HepG2 (cell line): Measurements from ENCODE around the gene AP4M1. TPM values are rescaled to one million over a fixed set of nuclear protein-coding genes. Genes with fewer than 3 reads are reported as not detected.
A peak's percentile ranks its signal among the peaks of the same experiment; 100 is the strongest.

Experiments used
- ARNTL ChIP-seq: sonication (generic); formaldehyde crosslinking; IDR thresholded peaks from 2 replicates; pipeline ENCODE4 v1.4.0; 2020; ENCODE audit warnings: mild to moderate bottlenecking, missing genetic modification reagents
- DBP ChIP-seq: sonication (generic); formaldehyde crosslinking; IDR thresholded peaks from 2 replicates; pipeline ENCODE4 v1.4.0; 2020; ENCODE audit warnings: missing genetic modification reagents; ENCODE audit errors: not compliant biosample characterization
- E2F1 ChIP-seq: sonication (generic); formaldehyde crosslinking; IDR thresholded peaks from 2 replicates; pipeline ENCODE4 v1.5.0; 2020; ENCODE audit warnings: missing genetic modification reagents
- IRF1 ChIP-seq: sonication (generic); formaldehyde crosslinking; IDR thresholded peaks from 2 replicates; pipeline ENCODE4 v1.4.0; 2020; ENCODE audit warnings: low read depth, mild to moderate bottlenecking, missing genetic modification reagents
- KLF6 ChIP-seq: IDR thresholded peaks from 2 replicates; pipeline ENCODE4 v1.8.0; 2016; ENCODE audit warnings: missing biosample characterization, missing genetic modification reagents
- PHB2 ChIP-seq: fragments of 450-650 bp; IDR thresholded peaks from 2 replicates; pipeline ENCODE4 v1.6.1; 2018; ENCODE audit not compliant: partially characterized antibody
- TBL1XR1 ChIP-seq: fragments of 150-350 bp; IDR thresholded peaks from 2 replicates; pipeline ENCODE4 v1.6.1; 2014; ENCODE audit warnings: borderline replicate concordance, low read length; ENCODE audit not compliant: partially characterized antibody
- YEATS4 ChIP-seq: sonication (generic); formaldehyde crosslinking; IDR thresholded peaks from 2 replicates; pipeline ENCODE4 v1.4.0; 2020; ENCODE audit warnings: missing genetic modification reagents, borderline replicate concordance
- ZGPAT ChIP-seq: IDR thresholded peaks from 2 replicates; pipeline ENCODE4 v1.6.1; 2016; ENCODE audit warnings: mild to moderate bottlenecking
- ZNF224 ChIP-seq: sonication (generic); formaldehyde crosslinking; IDR thresholded peaks from 2 replicates; pipeline ENCODE4 v1.5.0; 2020; ENCODE audit warnings: mild to moderate bottlenecking, missing genetic modification reagents
- ZNF329 ChIP-seq: sonication (generic); formaldehyde crosslinking; IDR thresholded peaks from 2 replicates; pipeline ENCODE4 v1.9.0; 2021; ENCODE audit warnings: low read depth, mild to moderate bottlenecking, missing genetic modification reagents
- ZNF441 ChIP-seq: sonication (generic); formaldehyde crosslinking; IDR thresholded peaks from 2 replicates; pipeline ENCODE4 v1.7.0; 2021; ENCODE audit warnings: missing genetic modification reagents, borderline replicate concordance
- ZNF549 ChIP-seq: sonication (generic); formaldehyde crosslinking; IDR thresholded peaks from 2 replicates; pipeline ENCODE4 v1.5.0; 2020; ENCODE audit warnings: missing genetic modification reagents
- ZNF563 ChIP-seq: sonication (generic); formaldehyde crosslinking; IDR thresholded peaks from 2 replicates; pipeline ENCODE4 v1.8.0; 2022; ENCODE audit warnings: mild to moderate bottlenecking, moderate library complexity, missing genetic modification reagents
- ZZZ3 ChIP-seq: sonication (generic); formaldehyde crosslinking; IDR thresholded peaks from 2 replicates; pipeline ENCODE4 v1.4.0; 2020; ENCODE audit warnings: missing genetic modification reagents, mild to moderate bottlenecking, borderline replicate concordance
- polyA plus RNA-seq, 8 experiments: library from polyadenylated mRNA; depleted of rRNA in 3 of 8; stranded (reverse) in 7 of 8; unstranded in 1 of 8; fragments of >200 nt; fragmentation: Illumina TruSeq in 4 of 8; extraction: Trizol in 4 of 8; gene quantifications; 2 replicates each; pipeline versions ENCODE4 v1.2.1 to v1.2.3, GENCODE V29; 2011 to 2016; ENCODE audit warnings: low read depth in 4 of 8, missing spikeins in 1 of 8, mixed read lengths in 1 of 8; ENCODE audit not compliant: insufficient read depth in 1 of 8
- total RNA-seq, 5 experiments: library from RNA; depleted of rRNA; stranded (reverse); fragments of >200 nt; fragmentation: Illumina TruSeq; extraction: Trizol; gene quantifications; 2 replicates each; pipeline ENCODE4 v1.2.3, GENCODE V29; 2016; ENCODE audit warnings: low read depth in 1 of 5
- TF ChIP-seq, protein P1 (sequence below): sonication (generic); formaldehyde crosslinking; IDR thresholded peaks from 2 replicates; pipeline ENCODE4 v1.4.0; 2020; ENCODE audit warnings: missing genetic modification reagents, borderline replicate concordance
- TF ChIP-seq, protein P2 (sequence below): sonication (generic); formaldehyde crosslinking; IDR thresholded peaks from 2 replicates; pipeline ENCODE4 v1.4.0; 2020; ENCODE audit warnings: mild to moderate bottlenecking, missing genetic modification reagents

AP4M1 gene
- total and polyA plus RNA-seq, 2 of the 13 experiments (the other 11 are each of a cell fraction or from before 2014, with no cell fraction given): 6.3 to 9.7 TPM

DNA sequence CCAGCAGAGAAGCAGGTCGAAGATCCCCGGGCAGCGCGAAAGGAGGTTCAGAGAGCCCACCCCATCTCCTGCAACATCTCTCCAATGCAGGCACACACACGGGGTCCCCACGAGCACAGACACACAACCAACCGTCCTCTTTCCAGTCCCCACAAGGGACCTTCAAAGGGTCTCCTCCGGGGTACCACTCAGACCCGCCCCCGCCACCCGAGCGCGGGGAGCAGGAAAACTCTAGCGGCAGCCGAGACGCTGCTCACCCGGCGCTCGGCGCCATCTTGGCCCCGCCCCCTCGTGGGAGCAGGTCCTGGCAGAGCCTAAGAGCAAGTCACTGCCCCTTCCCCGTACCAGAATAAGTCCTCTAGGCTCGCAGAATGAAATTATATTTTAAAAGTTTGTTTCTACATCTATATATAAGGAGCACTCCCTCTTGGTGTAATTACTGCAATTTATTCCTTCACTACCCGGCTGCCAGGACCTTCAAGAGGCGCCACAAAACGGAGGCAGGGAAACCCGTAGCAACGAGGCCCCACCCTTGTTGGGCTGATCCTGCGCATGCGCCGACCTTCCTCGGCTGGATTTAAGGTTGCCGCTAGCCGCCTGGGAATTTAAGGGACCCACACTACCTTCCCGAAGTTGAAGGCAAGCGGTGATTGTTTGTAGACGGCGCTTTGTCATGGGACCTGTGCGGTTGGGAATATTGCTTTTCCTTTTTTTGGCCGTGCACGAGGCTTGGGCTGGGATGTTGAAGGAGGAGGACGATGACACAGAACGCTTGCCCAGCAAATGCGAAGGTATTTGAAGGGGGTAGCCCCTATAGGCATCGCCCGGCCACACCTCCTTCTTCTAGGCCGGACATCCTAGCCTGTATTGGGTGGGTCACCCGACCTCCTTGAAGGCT is 17.9 kb downstream of the AP4M1 start, which contains the start of the genes CNPY4 and TAF6 (continued):
- no peak for TF ChIP-seq ZZZ3 (CRISPR knock-in tag)
- TF ChIP-seq, protein P1, sequence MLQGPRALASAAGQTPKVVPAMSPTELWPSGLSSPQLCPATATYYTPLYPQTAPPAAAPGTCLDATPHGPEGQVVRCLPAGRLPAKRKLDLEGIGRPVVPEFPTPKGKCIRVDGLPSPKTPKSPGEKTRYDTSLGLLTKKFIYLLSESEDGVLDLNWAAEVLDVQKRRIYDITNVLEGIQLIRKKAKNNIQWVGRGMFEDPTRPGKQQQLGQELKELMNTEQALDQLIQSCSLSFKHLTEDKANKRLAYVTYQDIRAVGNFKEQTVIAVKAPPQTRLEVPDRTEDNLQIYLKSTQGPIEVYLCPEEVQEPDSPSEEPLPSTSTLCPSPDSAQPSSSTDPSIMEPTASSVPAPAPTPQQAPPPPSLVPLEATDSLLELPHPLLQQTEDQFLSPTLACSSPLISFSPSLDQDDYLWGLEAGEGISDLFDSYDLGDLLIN: peak; percentile 81; the same call in 1 of the 2 replicates
- peak; percentile 64; the same call in 1 of the 2 replicates for TF ChIP-seq ZNF224
- TF ChIP-seq ARNTL (CRISPR knock-in tag): peak; percentile 40; the same call in 1 of the 2 replicates
- peak; percentile 83 for TF ChIP-seq YEATS4 (CRISPR knock-in tag)
- TF ChIP-seq ZGPAT (CRISPR knock-in tag): peak; percentile 67
- TF ChIP-seq ZNF441 (CRISPR knock-in tag): peak; percentile 100
- peak; percentile 42 for TF ChIP-seq TBL1XR1
- 0 out of 2 replicates have a peak, but pooled peaks have one; percentile 37 for TF ChIP-seq ZNF549 (CRISPR knock-in tag)
- TF ChIP-seq ZNF563 (CRISPR knock-in tag): no peak; the same call in 1 of the 2 replicates
- TF ChIP-seq IRF1: no peak
- no peak for TF ChIP-seq PHB2
- TF ChIP-seq E2F1 (CRISPR knock-in tag): peak; percentile 89
- TF ChIP-seq, protein P2, sequence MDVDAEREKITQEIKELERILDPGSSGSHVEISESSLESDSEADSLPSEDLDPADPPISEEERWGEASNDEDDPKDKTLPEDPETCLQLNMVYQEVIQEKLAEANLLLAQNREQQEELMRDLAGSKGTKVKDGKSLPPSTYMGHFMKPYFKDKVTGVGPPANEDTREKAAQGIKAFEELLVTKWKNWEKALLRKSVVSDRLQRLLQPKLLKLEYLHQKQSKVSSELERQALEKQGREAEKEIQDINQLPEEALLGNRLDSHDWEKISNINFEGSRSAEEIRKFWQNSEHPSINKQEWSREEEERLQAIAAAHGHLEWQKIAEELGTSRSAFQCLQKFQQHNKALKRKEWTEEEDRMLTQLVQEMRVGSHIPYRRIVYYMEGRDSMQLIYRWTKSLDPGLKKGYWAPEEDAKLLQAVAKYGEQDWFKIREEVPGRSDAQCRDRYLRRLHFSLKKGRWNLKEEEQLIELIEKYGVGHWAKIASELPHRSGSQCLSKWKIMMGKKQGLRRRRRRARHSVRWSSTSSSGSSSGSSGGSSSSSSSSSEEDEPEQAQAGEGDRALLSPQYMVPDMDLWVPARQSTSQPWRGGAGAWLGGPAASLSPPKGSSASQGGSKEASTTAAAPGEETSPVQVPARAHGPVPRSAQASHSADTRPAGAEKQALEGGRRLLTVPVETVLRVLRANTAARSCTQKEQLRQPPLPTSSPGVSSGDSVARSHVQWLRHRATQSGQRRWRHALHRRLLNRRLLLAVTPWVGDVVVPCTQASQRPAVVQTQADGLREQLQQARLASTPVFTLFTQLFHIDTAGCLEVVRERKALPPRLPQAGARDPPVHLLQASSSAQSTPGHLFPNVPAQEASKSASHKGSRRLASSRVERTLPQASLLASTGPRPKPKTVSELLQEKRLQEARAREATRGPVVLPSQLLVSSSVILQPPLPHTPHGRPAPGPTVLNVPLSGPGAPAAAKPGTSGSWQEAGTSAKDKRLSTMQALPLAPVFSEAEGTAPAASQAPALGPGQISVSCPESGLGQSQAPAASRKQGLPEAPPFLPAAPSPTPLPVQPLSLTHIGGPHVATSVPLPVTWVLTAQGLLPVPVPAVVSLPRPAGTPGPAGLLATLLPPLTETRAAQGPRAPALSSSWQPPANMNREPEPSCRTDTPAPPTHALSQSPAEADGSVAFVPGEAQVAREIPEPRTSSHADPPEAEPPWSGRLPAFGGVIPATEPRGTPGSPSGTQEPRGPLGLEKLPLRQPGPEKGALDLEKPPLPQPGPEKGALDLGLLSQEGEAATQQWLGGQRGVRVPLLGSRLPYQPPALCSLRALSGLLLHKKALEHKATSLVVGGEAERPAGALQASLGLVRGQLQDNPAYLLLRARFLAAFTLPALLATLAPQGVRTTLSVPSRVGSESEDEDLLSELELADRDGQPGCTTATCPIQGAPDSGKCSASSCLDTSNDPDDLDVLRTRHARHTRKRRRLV (CRISPR knock-in tag): peak; percentile 67; the same call in 1 of the 2 replicates
- no peak for TF ChIP-seq DBP (CRISPR knock-in tag)
- 0 out of 2 replicates have a peak, but pooled peaks have one; percentile 78 for TF ChIP-seq KLF6
- TF ChIP-seq ZNF329 (CRISPR knock-in tag): peak; percentile 63; the same call in 1 of the 2 replicates
